HK-2 (cell line): Measurements from ENCODE around the gene DPYSL4.
"Not testable (repeated sequence)": the region's sequence is repeated elsewhere in the genome, so short reads cannot be mapped to it uniquely, and the experiment has no call there.

Source experiments
- DNase-seq: peaks from one replicate; pipeline ENCODE4 v3.0.0-alpha.2; 2018; ENCODE audit not compliant: unreplicated experiment

Gene DPYSL4

DNA sequence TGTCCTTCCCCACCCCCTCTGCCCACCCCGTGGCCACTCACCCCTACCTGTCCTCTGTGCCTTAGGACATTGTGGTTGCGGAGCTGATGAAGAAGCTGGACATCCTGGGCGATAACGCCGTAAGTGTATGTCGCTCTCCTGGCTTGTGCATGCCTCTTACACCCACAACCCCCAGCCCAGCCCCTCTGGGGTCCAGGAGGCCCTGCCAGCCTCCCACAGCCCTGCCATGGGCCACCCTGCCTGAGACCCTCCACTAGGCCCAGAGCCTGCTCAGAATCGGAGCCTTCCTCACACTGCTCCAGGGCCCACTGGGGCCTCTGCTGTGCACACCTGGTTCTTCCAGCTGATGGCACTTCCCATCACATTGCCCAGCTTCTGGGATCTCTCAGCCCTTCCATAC lies 36.8 kb upstream of the DPYSL4 start:
- no peak for DNase-seq

DNA sequence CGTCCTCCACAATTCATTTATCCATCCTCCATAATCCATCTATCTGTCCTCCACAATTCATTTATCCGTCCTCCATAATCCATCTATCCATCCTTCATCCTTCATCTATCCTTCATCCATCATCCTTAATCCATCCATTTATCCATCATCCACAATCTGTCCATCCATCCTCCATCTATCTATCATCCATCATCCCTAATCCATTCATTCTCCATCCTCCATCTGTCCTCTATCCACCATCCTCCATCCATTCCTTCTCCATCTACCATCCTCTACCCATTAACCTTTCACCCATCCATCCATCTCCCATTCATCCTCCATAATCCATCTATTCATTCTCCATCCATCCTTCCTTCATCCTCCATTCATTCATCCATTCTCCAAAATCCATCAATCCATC lies 36.0 kb upstream of the DPYSL4 start:
- DNase-seq = no peak

DNA sequence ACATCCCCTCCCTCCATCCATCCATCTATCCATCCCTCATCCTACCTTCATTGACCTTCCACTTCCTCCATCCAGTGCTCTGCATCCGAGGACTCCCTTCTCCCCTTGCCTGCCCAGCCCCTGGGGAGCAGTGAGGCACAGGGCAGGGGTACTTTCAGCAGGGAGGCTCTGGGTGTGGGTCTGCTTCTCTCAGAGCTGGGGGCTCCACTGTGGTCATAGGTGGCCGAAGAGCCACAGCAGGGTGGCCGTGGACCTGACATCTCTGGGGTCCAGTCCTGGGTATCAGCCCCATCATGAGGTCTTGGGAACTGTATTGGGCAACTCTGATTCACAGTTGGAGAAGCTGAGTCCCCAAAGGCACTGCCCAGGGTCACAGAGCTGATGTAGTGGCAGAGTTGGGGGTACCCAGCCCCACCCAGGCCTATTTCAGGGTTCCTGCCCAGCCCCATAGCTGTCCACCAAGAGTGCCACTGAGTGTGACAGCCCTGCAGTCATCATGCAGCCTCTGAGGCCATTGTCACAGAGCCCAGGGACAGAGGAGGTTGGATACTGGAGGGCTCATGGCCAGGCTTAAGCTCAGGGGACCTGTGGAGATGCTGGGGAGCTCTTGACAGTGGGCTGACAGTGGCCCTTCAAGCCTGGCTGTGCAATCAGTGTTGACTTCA lies 35.3 kb upstream of the DPYSL4 start:
- no peak for DNase-seq

DNA sequence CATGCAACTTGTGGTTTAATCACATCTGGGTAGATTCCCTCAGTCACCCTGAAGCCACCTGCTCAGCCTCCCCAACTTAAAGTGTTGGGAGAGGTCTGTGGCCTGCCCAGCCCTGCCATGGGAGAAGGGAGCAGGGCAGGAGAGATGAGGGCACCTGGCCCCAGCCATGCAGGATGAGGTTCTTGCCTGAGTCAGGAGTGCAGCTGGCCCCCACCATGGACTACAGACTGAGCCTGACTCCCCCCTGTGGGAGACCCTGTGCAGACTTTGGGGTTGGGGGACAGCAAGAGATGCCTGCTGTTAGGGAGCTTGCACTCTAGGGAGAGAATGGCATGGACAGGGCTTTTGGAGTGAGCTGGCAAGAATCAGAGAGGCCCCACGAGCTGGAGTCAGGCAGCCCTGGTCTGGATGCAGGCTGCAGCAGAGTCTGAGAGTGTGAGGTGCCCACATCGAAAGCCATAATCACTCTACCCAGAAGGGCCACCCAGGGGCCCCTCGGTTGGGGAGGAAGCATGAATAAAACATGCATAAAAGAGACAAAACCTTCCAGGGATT lies 34.7 kb upstream of the DPYSL4 start:
- DNase-seq = no peak

GRCh38 chr10:132152896-132153580 lies 33.7 kb upstream of the DPYSL4 start:
- DNase-seq = no peak

- DNase-seq = no peak
These were observed 33.0 kb upstream of the DPYSL4 start for GRCh38 chr10:132153616-132154217.

DNA sequence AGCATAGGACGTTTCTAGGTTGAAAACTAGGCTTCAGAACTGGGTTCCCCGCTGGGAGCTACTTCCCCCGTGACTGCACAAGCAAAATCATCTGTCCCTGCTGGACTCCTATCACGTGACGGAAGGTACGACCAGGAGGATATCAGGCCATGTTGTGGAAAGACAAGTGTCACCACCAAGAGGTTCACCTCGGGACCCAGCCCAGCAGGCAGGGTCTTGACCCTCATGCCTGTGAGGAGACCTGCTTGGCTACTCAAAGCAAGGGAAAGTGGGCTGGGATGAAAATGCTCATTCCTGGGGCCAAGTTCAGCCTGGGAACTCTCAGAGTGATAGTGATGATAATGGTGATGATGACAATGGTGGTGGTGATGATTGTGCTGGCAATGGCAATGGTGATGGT lies 32.3 kb upstream of the DPYSL4 start:
- no peak for DNase-seq

GRCh38 chr10:132154931-132155330 lies 31.8 kb upstream of the DPYSL4 start:
- DNase-seq = no peak

DNA sequence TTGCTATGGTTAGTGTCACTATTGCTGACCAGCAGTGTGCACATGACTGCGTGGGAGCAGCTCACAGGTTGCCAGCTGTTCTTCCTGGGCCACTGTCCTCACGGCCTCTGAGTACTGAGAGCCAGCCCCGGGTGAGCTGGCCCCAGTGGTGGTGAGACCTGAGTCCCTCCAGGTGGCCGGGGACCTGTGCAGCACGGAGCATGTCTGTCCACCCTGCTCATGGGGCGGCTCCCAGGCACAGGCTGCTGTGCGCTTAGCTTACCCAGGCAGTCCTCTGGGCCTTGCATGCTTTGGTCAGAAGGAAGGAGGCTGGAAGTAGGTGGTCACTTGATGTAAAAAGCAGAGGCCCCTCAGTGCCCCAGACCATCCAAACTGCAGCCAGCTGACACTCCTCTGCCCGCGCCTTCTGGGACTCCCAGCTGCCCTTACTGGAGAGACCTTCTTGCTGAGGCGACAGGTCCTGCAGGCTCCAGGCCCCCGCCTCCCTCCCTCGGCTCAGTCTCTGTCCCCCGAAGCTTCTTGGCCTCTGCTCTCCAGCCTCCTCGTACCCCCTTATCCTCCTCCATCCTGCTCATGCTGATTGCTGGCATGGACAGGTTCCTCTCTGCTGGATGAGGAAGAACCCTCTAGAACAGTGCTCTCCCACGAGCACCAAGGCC lies 30.9 kb upstream of the DPYSL4 start:
- DNase-seq = no peak

DNA sequence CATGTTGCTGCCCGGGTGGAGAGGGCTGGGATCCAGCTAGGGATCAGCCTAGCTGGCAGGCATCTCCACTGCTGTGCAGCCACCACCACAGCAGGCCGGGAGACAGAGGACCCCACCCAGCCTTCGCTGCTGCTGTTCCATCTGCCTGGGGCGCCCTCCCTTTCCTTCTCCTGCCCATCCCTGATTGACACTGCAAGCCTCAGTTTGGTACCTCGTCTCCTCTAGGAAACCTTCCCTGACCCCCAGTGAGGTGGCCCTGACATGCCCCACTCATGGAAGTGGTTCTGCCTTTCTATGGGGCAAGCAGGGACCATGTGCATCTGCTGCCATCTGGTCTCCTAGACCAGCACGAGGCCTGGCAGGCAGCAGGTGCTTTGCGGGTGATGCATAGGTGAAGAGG lies 30.4 kb upstream of the DPYSL4 start:
- DNase-seq = no peak

DNA sequence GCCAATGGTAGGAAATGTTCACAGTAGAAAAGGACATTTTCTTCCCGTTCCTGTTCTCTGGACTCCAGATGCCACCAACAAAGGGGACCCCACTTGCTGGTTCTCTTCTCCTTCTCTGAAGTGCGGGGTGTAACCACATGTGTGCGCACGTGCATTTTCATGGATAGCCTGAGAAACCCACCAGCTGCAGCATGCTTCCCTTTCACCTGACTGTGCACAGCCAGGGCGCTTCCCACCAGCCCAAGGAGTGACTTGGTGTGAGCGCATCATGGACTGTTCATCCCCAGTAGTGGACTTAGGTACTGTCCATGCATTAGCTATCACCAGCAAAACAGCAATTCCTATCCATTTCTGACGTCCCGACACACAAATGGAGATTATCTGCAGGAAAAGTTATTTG lies 29.6 kb upstream of the DPYSL4 start:
- no peak for DNase-seq

DNA sequence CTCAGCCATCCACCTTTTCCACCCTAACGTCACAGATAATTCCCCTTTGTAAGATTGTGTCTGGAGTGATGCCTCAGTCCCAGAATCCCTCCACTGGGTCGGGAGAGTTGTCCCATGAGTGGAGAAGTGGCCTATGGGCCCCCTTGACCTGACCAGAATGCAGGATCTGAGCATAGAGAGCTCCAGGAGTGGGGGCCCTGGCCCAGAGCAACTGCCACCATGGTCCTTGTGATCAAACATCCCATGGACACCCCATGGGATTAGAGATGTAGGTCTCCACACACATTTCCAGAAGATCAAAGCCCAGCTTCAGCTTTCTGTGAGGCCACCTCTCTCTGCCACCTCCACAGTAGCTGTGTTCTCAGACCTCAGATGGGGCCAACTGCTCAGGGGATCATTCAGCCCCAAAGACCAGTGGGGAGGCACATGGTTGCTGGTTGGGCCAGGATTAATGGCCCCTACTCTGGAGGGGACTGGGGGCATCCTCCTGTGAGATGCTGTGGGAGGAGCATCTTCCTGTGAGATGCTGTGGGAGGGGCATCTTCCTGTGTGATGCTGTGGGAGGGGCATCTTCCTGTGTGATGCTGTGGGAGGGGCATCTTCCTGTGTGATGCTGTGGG lies 28.5 kb upstream of the DPYSL4 start:
- no peak for DNase-seq

DNA sequence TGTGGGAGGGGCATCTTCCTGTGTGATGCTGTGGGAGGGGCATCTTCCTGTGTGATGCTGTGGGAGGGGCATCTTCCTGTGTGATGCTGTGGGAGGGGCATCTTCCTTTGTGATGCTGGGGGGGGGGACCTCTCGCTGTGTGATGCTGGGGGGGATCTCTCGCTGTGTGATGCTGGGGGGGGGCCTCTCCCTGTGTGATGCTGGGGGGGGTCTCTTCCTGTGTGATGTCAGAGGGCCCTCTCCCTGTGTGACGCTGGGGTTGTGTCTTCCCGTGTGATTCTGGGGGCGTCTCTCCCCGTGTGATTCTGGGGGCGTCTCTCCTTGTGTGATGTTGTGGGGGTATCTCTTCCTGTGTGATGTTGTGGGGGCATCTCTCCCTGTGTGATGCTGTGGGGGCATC lies 27.9 kb upstream of the DPYSL4 start:
- DNase-seq = no peak

- DNase-seq = not testable (repeated sequence)
These were observed 27.2 kb upstream of the DPYSL4 start for GRCh38 chr10:132159302-132160230.

DNA sequence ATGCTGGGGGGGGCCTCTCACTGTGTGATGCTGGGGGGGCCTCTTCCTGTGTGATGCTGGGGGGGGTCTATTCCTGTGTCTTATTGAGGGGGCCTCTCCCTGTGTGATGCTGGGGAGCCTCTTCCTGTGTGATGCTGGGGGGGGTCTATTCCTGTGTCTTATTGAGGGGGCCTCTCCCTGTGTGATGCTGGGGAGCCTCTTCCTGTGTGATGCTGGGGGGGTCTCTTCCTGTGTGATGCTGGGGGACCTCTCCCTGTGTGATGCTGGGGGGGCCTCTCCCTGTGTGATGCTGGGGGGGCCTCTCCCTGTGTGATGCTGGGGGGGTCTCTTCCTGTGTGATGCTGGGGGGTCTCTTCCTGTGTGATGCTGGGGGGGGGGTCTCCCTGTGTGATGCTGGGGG lies 26.5 kb upstream of the DPYSL4 start:
- DNase-seq = not testable (repeated sequence)

DNA sequence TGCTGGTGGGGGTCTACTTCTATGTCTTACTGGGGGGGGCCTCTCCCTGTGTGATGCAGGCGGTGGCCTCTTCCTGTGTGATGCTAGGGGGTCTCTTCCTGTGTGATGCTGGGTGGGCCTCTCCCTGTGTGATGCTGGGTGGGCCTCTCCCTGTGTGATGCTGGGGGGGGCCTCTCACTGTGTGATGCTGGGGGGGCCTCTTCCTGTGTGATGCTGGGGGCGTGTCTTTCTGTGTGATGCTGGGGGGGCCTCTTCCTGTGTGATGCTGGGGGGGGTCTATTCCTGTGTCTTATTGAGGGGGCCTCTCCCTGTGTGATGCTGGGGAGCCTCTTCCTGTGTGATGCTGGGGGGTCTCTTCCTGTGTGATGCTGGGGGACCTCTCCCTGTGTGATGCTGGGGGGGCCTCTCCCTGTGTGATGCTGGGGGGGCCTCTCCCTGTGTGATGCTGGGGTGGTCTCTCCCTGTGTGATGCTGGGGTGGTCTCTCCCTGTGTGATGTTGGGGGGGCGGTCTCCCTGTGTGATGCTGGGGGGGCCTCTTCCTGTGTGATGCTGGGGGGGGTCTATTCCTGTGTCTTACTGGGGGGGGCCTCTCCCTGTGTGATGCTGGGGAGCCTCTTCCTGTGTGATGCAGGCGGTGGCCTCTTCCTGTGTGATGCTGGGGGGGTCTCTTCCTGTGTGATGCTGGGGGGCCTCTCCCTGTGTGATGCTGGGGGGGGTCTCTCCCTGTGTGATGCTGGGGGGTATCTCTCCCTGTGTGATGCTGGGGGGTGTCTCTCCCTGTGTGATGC lies 25.7 kb upstream of the DPYSL4 start:
- DNase-seq = not testable (repeated sequence)

DNA sequence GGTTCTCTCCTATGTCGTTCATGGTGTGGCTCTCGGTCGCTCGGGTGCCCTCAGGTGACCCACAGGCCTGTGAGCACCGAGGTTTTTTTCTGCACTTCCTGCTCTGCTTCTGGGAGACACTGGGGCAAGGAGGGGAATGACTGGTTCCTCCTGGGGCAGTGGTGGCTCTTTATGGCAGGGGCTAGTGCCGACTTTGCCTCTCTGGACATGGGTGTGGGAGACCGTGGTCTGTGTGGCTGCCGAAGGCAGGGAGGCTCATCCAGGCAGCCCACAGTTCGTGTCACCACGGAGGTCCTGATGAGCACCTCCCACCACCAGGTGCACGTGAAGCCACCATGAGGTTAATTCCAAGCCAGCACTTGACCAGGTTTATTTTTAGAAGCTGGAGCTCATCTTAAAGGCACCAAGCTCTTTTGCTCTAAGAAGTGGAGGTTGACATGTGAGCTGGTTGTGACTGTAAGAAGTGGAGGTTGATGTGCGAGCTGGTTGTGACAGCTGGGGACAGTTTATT lies 24.7 kb upstream of the DPYSL4 start:
- DNase-seq = no peak

GRCh38 chr10:132162590-132163277 lies 24.0 kb upstream of the DPYSL4 start:
- DNase-seq = no peak

GRCh38 chr10:132163278-132163765 lies 23.4 kb upstream of the DPYSL4 start:
- DNase-seq = no peak
